HUDEP-2 (cell line): ENCODE results near the gene SASS6.

Experiments
- DNase-seq, 76 experiments: peaks; one replicate each; lab custom pipeline; 2025; ENCODE audit not compliant: unreplicated experiment in 76 of 76; lab: John Stamatoyannopoulos, UW

SASS6 gene

GRCh38 chr1:100132566-100133477 is at the start of gene SASS6, which contains the start of gene TRMT13:
Gene SASS6 (minus strand): TSS chr1:100132930. CDS start chr1:100132814, 116 bp downstream.
Gene TRMT13 (plus strand): TSS chr1:100133163. CDS start chr1:100133169, 6 bp downstream.
- peak; percentile 53 to 98 (median 95) for DNase-seq

DNA sequence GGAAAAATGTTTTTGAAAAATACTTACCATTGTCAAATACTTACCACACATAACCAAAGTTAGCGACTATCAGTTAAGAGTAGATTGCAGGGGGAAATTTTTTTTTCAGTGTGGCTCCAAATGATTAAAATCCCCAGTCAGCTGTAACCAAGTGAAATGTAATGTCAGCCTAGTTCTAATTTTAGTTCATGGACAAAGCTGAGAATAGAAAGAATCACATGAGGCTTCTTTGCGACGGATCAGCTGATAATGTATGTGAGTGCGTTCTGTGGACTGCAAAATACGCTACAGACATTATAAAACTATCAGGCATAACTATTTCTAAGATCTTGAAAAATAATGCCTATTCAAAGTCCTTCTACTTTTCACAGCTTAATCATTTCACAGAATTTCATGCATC is 45.4 kb upstream of the SASS6 start, which contains the start of gene LRRC39:
Gene LRRC39, minus strand, starts transcription at position 166 of the 400 bp plus-strand sequence. CDS start 9,740 bp downstream, outside the sequence.
- DNase-seq: no peak

DNA sequence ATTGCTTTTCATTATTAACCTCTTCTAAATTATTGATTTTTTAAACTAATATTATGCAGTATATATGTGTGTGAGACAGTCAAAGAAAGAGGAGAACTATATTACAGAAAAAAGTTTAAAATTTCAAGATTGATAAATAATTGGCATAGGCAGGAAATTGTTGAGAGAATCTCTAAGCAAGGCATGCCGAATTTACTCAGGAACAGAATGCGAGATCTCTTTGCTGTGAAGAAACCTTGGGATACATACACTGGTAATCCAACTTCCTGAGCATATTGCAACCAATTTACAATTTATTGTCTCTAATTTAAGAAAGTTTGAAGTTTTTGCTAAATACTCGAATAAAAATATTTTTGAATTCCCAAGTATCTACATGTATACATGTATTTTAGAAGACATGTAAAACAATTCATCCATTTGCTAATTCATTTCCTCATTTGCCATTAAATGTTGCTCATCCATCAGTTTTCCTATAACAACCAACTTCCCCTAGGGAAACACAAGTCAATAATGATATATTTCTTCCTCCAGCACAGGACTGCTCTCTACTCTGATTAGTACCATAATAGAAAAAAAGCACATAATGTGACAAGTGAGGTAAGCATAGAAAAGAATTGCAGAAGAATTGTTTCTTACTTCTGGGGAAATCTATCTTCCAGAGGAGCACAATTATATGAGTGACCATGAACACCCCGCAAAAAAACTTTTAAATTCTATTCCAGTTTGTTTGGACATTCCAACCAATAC is 44.7 kb upstream of the SASS6 start:
- no peak for DNase-seq

DNA sequence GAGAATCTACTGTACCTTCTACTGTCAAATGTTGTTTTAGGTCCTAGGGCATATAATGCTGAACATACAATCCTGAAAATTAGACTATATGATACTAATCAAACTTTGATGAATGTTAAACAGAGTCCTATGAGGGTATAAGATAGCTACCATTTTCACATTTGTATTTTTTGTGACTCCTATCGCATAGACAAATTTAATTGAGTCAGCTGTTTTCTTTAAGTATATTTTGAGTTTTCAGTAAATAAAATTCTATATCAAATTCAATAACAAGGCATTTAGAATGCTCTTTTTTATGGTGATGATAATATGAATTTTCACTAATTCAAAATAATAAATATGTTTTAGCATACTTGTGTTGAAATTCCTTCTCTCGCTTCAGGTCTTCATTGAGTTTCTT is 35.3 kb upstream of the SASS6 start:
- no peak for DNase-seq

GRCh38 chr1:100164702-100165101 is 32.0 kb upstream of the SASS6 start:
- no peak for DNase-seq

GRCh38 chr1:100164216-100164615 is 31.5 kb upstream of the SASS6 start:
- DNase-seq: no peak

DNA sequence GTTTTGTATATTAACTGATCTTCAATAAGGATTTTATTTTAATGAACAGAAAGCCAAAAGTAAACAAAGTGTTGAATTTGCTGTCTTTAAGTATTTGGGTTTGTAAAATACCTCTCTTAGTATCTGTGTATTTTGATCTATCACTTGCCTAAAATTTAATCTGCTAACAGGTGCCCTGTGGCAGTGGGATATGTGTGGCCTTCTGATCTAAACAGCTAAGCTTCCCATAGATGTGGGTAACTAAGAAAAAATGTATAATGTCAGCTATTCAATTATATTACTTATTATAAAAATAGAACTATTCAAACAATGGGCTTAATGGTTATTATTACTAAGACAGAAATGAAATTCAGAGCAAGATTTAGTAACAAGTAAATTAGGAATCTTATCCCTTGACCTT is 30.2 kb upstream of the SASS6 start:
- no peak for DNase-seq

DNA sequence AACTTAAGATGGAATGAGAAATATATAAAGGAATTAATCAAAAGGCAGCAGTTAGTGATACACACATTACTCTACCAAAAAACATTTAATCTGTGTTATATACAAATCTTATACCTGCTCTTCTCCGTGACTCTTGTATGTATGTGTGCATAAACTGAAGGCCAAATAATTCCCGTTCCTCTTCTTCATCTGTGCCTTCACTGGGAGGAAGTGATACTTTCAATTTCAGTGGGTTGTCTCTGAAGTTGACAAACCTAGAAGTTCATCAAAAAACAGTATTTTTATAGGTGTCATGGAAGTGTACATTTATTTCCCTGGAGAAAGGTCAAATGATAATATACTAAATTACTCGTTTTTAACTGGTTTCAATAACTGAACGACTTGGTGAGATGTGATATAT is 19.5 kb upstream of the SASS6 start:
- no peak for DNase-seq

GRCh38 chr1:100151679-100152078 is 18.9 kb upstream of the SASS6 start:
- DNase-seq: no peak

- DNase-seq: no peak
Measured at GRCh38 chr1:100147875-100148274, 15.1 kb upstream of the SASS6 start.

DNA sequence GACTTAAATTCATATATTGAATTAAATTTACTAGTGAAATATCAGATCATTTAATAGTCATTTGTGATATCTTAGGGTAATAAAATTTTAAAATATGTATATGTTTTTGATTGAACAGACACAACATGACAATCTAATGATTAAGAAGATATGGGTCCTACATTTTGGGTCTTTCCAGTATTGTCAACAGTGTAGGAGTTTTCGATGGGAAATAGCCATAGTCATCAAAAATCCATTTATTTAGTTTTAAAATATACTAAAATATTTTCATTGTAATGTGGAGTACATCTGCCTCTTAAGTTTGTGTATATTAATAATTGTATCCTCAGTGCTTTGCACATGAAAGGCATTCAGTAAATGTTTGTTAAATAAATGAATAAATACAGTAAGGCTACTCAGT is 14.2 kb upstream of the SASS6 start:
- DNase-seq: no peak

- no peak for DNase-seq
Measured at GRCh38 chr1:100145116-100145515, 12.4 kb upstream of the SASS6 start.

DNA sequence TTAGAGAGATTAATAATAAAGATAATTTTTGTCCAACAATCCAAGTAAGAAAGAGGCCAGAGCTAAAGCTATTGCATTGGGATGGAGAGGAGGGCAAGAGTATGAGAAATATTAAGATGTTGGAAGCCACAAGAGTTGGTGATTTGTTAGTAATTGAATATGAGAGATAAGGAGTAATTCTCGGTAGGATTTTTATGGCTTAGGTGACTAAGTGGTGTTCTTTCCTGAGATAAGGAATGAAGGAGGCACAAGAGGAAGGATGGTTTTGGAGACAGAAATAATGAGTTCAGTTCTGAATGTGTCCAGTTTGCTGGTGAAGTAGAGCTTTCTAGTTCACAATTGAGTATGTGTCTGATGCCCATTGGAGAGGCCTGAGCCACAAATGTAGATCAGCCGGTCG is 9.6 kb upstream of the SASS6 start:
- DNase-seq: no peak

DNA sequence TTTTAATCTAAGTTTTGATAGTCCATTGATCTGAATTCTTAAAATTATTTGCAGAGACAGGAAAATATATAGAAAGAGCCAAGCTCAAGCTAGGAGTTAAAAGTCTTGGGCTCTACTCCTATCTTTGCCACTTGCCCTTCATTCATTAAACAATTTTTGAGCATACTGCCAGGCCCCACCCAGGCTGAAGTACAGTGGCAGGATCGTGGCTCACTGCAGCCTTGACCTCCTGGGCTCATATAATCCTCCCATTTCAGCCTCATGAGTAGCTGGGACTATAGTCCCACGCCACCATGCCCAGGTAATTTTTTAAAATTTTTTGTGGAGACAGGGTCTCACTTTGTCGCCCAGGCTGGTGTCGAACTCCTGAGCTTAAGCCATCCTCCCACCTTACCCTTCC is 8.5 kb upstream of the SASS6 start:
- no peak for DNase-seq

GRCh38 chr1:100137602-100138001 is 4.9 kb upstream of the SASS6 start:
- DNase-seq: no peak

DNA sequence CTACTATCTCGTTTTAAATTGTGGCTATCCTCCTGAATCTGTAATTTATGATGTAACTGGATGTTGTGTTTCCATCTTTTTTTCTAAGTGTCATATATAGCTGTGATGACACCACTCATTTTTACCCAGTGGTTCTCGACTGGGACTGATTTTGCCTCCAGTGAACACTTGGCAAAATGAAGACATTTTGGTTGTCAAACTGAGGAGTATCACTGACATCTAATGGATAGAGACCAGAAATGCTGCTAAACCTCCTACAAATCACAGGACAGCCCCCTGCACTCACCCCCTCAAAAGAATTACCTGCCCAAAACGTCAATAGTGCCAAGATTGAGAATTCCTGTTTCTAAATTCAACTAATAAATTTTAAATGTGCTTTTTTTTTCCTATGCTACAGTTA is 2.1 kb upstream of the SASS6 start:
- no peak for DNase-seq

DNA sequence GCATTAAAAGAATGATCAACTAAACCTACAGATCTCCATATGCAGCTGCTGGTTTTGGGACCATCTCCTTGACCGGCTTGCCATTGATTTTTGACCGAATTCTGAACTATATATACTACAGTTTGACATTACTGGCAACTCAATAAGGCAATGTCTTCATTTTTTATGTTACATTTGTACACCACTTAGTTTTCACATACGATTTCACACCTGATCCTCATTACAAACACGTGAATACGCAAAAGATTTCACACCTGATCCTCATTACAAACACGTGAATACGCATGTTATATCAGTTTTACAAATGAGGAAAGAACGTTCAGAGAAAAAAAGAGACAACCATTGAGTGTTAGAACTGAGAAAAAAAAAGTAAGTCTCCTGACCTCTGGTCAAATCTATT is 1.1 kb downstream of the SASS6 start:
- no peak for DNase-seq

DNA sequence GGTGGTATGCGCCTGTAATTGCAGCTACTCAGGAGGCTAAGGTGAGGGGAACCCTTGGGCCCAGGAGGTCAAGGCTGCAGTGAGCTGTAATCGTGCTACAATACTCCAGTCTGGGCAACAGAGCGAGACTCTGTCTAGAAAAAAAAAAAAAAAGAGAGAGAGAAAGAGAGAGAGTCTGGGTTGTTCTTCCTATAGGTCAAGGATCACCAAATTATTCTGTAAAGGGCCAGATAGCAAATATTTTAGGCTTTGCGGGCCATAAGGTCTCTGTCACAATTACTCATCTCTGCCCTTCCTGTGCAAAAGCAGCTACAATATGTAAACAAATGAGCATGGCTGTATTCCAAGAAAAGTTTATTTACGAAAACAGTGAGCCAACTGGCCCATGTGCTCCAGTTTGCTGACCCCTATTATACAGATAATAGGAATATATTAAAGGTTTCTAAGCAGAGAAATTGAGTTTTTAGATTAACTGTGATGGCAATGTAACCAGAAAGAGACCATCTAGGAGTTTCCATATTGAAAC is 2.1 kb downstream of the SASS6 start:
- DNase-seq: peak in 2 of 76 experiments; percentile 3 to 13

GRCh38 chr1:100127226-100127625 is 5.5 kb downstream of the SASS6 start:
- no peak for DNase-seq

- no peak for DNase-seq
Measured at GRCh38 chr1:100122177-100122576, 10.6 kb downstream of the SASS6 start.

DNA sequence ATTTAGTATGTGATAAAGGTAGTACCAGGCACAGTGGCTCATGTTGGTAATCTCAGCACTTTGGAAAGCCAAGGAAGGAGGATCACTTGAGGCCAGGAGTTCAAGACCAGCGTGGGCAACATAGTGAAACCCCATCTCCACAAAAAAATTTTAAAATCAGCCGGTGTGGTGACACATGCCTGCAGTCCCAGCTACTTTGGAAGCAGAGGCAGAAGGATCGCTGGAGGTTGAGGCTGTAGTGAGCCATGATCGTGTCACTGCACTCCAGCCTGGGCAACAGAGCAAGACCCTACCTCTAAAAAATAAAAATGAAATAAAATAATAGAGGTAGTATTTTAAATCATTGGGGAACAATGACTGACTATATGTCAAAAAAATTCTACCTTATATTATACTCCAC is 17.2 kb downstream of the SASS6 start:
- DNase-seq: no peak
